Measurements from ENCODE around the gene CANT1.

- TF ChIP-seq CTCF (IDR thresholded peaks at IDR 0.05; ENCODE audit: insufficient read depth, low read depth, low read length) (no peak), EZH2 (IDR thresholded peaks at IDR 0.05; ENCODE audit: insufficient read depth, low read length) (no peak)
Observed at GRCh38 chr17:78960928-78961327, 48.6 kb downstream of the CANT1 start.

Data from astrocyte (in vitro differentiated cells and primary cell).